B cell (primary cell): ENCODE measurements around the gene CUBN. TPM values are rescaled to one million over a fixed set of nuclear protein-coding genes. Genes with fewer than 3 reads are reported as not detected.

Experiments used
- ATAC-seq: fragments of 200-7000 bp; cut with Tn5 transposase; one replicate; pipeline ENCODE4 v1.10.0; 2021; ENCODE audit warnings: low read depth, mild to moderate bottlenecking, moderate number of reproducible peaks, moderate library complexity
- CTCF ChIA-PET: fragments of 350-600 bp; sonication (Branson Sonifier 250); formaldehyde crosslinking; loops from one replicate; lab custom pipeline; 2021; ENCODE audit warnings: antibody characterized with exemption, inconsistent platforms; lab: Charles Lee
- POLR2A ChIA-PET: fragments of 350-600 bp; sonication (Branson Sonifier 250); formaldehyde crosslinking; loops from one replicate; lab custom pipeline; 2021; ENCODE audit warnings: antibody characterized with exemption; lab: Charles Lee
- DNase-seq: peaks from one replicate; pipeline ENCODE4 v3.0.0; 2013
- H2AFZ ChIP-seq: 2 replicates; pipeline ENCODE4 v1.6.1; 2012; ENCODE audit warnings: mild to moderate bottlenecking, low read depth, low read length; ENCODE audit not compliant: insufficient read depth, poor library complexity, severe bottlenecking
- H3K27ac ChIP-seq, 2 donors: 1 replicate in 1 of 2; 2 replicates in 1 of 2; pipeline ENCODE4 v1.5.1; 2012 to 2013; ENCODE audit warnings: low read length in 2 of 2, mild to moderate bottlenecking in 2 of 2, moderate library complexity in 1 of 2
- H3K27me3 ChIP-seq, 4 experiments: fragments of 200-600 bp in 1 of 4; sonication (generic) in 1 of 4; replicated peaks in 1 of 4; 1 replicate in 2 of 4; 2 replicates in 2 of 4; pipeline versions ENCODE4 v1.6.1 to v1.7.0; 2013 to 2016; ENCODE audit warnings: low read length in 3 of 4, mild to moderate bottlenecking in 2 of 4, mixed read lengths in 1 of 4, moderate library complexity in 1 of 4; ENCODE audit not compliant: insufficient read depth in 4 of 4, control insufficient read depth in 3 of 4; ENCODE audit errors: control extremely low read depth in 1 of 4
- H3K36me3 ChIP-seq, 2 experiments: replicated peaks in 1 of 2; 1 replicate in 1 of 2; 2 replicates in 1 of 2; pipeline versions ENCODE4 v1.6.1 to v1.7.1; 2013; ENCODE audit warnings: low read length in 1 of 2; ENCODE audit not compliant: insufficient read depth in 2 of 2, control insufficient read depth in 1 of 2; ENCODE audit errors: control extremely low read depth in 1 of 2, extremely low read depth in 1 of 2
- H3K4me1 ChIP-seq, 2 donors: fragments of 200-600 bp in 1 of 2; sonication (generic) in 1 of 2; 1 replicate in 1 of 2; 2 replicates in 1 of 2; pipeline versions ENCODE4 v1.5.1 to v1.6.1; 2013 to 2017; ENCODE audit warnings: low read length in 2 of 2; ENCODE audit not compliant: control insufficient read depth in 2 of 2, insufficient read depth in 2 of 2
- H3K4me2 ChIP-seq: replicated peaks from 2 replicates; pipeline ENCODE3; 2012; ENCODE audit warnings: mild to moderate bottlenecking, low read depth, low read length; ENCODE audit not compliant: poor library complexity, severe bottlenecking
- H3K4me3 ChIP-seq, 5 experiments: fragments of 200-600 bp in 1 of 5; sonication (generic) in 1 of 5; 1 replicate in 3 of 5; 2 replicates in 2 of 5; pipeline versions ENCODE4 v1.5.1 to v1.7.0; 2011 to 2016; ENCODE audit warnings: low read length in 4 of 5, mild to moderate bottlenecking in 4 of 5, low read depth in 2 of 5, control low read depth in 1 of 5, moderate library complexity in 1 of 5; ENCODE audit not compliant: insufficient read depth in 1 of 5; ENCODE audit errors: control extremely low read depth in 1 of 5, extremely low read depth in 1 of 5
- H3K79me2 ChIP-seq: fragments of 200-600 bp; sonication (generic); one replicate; pipeline ENCODE4 v1.6.0; 2016; ENCODE audit warnings: low read length; ENCODE audit not compliant: control insufficient read depth, insufficient read depth
- H3K9ac ChIP-seq: fragments of 200-600 bp; sonication (generic); 2 replicates; pipeline ENCODE4 v1.6.1; 2017; ENCODE audit warnings: mild to moderate bottlenecking, low read length, moderate library complexity
- H3K9me3 ChIP-seq, 3 donors: one replicate each; pipeline versions ENCODE4 v1.6.1 to v1.7.1; 2013; ENCODE audit warnings: low read length in 2 of 3; ENCODE audit not compliant: control insufficient read depth in 2 of 3, insufficient read depth in 1 of 3; ENCODE audit errors: control extremely low read depth in 1 of 3
- H4K20me1 ChIP-seq: 2 replicates; pipeline ENCODE4 v1.6.0; 2012; ENCODE audit warnings: mild to moderate bottlenecking, low read length; ENCODE audit not compliant: insufficient read depth, control insufficient read depth, poor library complexity, severe bottlenecking
- H3K27ac Mint-ChIP-seq: one replicate; pipeline ENCODE4 v1.8.0; 2021; ENCODE audit warnings: mixed read lengths
- H3K27me3 Mint-ChIP-seq: one replicate; pipeline ENCODE4 v1.8.0; 2021; ENCODE audit warnings: mixed read lengths
- H3K4me1 Mint-ChIP-seq: one replicate; pipeline ENCODE4 v1.8.0; 2021; ENCODE audit warnings: mixed read lengths
- H3K4me3 Mint-ChIP-seq: one replicate; pipeline ENCODE4 v1.8.0; 2021; ENCODE audit warnings: mixed read lengths
- H3K9me3 Mint-ChIP-seq: one replicate; pipeline ENCODE4 v1.8.0; 2022; ENCODE audit warnings: mixed read lengths; ENCODE audit not compliant: insufficient read depth
- EZH2 ChIP-seq: IDR thresholded peaks from 2 replicates; pipeline ENCODE4 v1.6.1; 2012; ENCODE audit warnings: borderline replicate concordance, low read depth, mild to moderate bottlenecking, moderate library complexity, low read length; ENCODE audit not compliant: insufficient read depth, poor library complexity, severe bottlenecking
- WGBS: methylation state at CpG from one replicate; pipeline ENCODE4 v1.1.5; 2013; ENCODE audit warnings: missing lambda C conversion rate; ENCODE audit not compliant: insufficient coverage; 5-methylcytosine and 5-hydroxymethylcytosine counted together
- intact Hi-C: fragments of 100-400 bp; cut with micrococcal nuclease; formaldehyde crosslinking; loops from one replicate; pipeline ENCODE4 v1.10.0; 2022
- polyA plus RNA-seq: library from polyadenylated mRNA; depleted of rRNA; stranded (reverse); fragments of >200 nt; gene quantifications from 2 replicates; pipeline ENCODE4 v1.2.3, GENCODE V29; 2012
- total RNA-seq, 2 donors: library from RNA; stranded (reverse); fragments of 120-200 nt in 1 of 2; gene quantifications; 1 replicate in 1 of 2; 2 replicates in 1 of 2; pipeline versions ENCODE4 v1.2.3 to v1.2.4, GENCODE V29; 2013 to 2022
- TF ChIP-seq, protein P1 (sequence below): fragments of 200-600 bp; IDR thresholded peaks from one replicate; pipeline ENCODE4 v1.8.0; 2022; ENCODE audit warnings: antibody characterized with exemption, mild to moderate bottlenecking

CUBN gene
- total and polyA plus RNA-seq, 2 donors (not counting 1 experiment from before 2014, with no cell fraction given): 4.2 to 5.7 TPM

GRCh38 chr10:17146892-17147291, 17.3 kb upstream of the CUBN start:
- Histone ChIP-seq H3K27me3 (no peaks in the 10 kb centered on the region), H2AFZ (no peak overlapping the region), H3K79me2 (no peaks in the 10 kb centered on the region), H3K9ac (no peak overlapping the region), H3K27ac (no peak overlapping the region), H3K9me3 (no peaks in the 10 kb centered on the region), H3K4me1 (no peaks in the 10 kb centered on the region), H4K20me1 (no peaks in the 10 kb centered on the region), H3K4me2 (no peak overlapping the region), H3K4me3 (no peak overlapping the region), H3K36me3 (no peaks in the 10 kb centered on the region)
- Mint-ChIP-seq H3K27ac (no peak overlapping the region), H3K9me3 (peaks cover 2% of the 10 kb centered on the region), H3K27me3 (no peaks in the 10 kb centered on the region), H3K4me1 (no peaks in the 10 kb centered on the region), H3K4me3 (no peak overlapping the region)
- TF ChIP-seq EZH2: no peak
- TF ChIP-seq, protein P1, sequence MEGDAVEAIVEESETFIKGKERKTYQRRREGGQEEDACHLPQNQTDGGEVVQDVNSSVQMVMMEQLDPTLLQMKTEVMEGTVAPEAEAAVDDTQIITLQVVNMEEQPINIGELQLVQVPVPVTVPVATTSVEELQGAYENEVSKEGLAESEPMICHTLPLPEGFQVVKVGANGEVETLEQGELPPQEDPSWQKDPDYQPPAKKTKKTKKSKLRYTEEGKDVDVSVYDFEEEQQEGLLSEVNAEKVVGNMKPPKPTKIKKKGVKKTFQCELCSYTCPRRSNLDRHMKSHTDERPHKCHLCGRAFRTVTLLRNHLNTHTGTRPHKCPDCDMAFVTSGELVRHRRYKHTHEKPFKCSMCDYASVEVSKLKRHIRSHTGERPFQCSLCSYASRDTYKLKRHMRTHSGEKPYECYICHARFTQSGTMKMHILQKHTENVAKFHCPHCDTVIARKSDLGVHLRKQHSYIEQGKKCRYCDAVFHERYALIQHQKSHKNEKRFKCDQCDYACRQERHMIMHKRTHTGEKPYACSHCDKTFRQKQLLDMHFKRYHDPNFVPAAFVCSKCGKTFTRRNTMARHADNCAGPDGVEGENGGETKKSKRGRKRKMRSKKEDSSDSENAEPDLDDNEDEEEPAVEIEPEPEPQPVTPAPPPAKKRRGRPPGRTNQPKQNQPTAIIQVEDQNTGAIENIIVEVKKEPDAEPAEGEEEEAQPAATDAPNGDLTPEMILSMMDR: no peak
- ATAC-seq: no peak
- no peak for DNase-seq
- no CpG with 5 or more reads among the region's 3 CpGs for WGBS
- CTCF ChIA-PET: no interaction called here
- POLR2A ChIA-PET: no interaction called here
- intact Hi-C loops: no loop called here

DNA sequence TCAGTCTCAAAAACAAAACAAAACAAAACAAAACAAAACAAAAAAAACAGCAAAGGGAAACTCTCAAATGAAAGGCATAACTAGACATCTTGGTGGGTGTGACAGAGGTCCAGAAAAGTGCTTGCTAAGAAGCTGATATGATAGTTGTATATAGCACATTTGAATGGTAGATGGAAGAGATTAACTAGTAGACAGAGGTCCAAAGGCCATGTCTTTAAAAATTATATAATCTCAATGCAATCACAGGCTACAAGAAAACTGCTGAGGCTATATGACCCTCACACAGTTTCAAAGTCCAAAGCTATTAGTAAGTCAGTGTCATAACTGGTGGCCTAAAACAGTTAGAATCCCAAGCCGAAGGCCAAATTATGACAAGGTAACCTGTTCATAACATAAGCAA, 15.6 kb upstream of the CUBN start:
- Mint-ChIP-seq H3K27ac (no peak overlapping the region), H3K9me3 (peaks cover 5% of the 10 kb centered on the region), H3K4me3 (no peak overlapping the region), H3K4me1 (no peaks in the 10 kb centered on the region), H3K27me3 (no peaks in the 10 kb centered on the region)
- Histone ChIP-seq H3K4me2 (no peak overlapping the region), H3K9ac (no peak overlapping the region), H3K36me3 (no peaks in the 10 kb centered on the region), H3K27me3 (no peaks in the 10 kb centered on the region), H2AFZ (no peak overlapping the region), H4K20me1 (no peaks in the 10 kb centered on the region), H3K79me2 (no peaks in the 10 kb centered on the region), H3K4me1 (no peaks in the 10 kb centered on the region), H3K9me3 (peaks cover 0 to 5% (median 1%) of the 10 kb centered on the region in 3 donors), H3K27ac (no peak overlapping the region), H3K4me3 (no peak overlapping the region)
- WGBS: no CpG with 5 or more reads among the region's 1 CpG
- TF ChIP-seq EZH2: no peak
- TF ChIP-seq, protein P1: no peak
- intact Hi-C loops: no loop called here
- CTCF ChIA-PET: no interaction called here
- DNase-seq (no peak), ATAC-seq (no peak)
- POLR2A ChIA-PET: interaction anchor here (0.6 kb wide), 1 partner anchor 9 kb away, joined by 5 read pairs; no protein-coding TSS in a partner anchor
